GM23338 (cell line): ENCODE results near the gene DGKD. TPM values are rescaled to one million over a fixed set of nuclear protein-coding genes. Genes with fewer than 3 reads are reported as not detected.

ENCODE experiments used
- ATAC-seq: fragments of 200-7000 bp; cut with Tn5 transposase; 3 replicates; pipeline ENCODE4 v1.9.1; 2020
- DNase-seq: peaks from one replicate; pipeline ENCODE4 v3.0.0-alpha.2; 2015; ENCODE audit warnings: low spot score
- H2AFZ ChIP-seq: fragments of 200-600 bp; sonication (generic); 2 replicates; pipeline ENCODE4 v1.8.0; 2016; ENCODE audit warnings: antibody characterized with exemption, mild to moderate bottlenecking, moderate library complexity
- H3F3A ChIP-seq: fragments of 200-600 bp; sonication (generic); replicated peaks from 2 replicates; pipeline ENCODE4 v1.8.0; 2017; ENCODE audit warnings: antibody characterized with exemption, mixed run types, low read depth
- H3K27ac ChIP-seq: fragments of 200-600 bp; sonication (generic); 2 replicates; pipeline ENCODE4 v1.6.1; 2016; ENCODE audit warnings: low read depth
- H3K27me3 ChIP-seq: fragments of 200-600 bp; sonication (generic); 2 replicates; pipeline ENCODE4 v1.8.0; 2016; ENCODE audit warnings: mild to moderate bottlenecking, mixed run types, moderate library complexity; ENCODE audit not compliant: insufficient read depth
- H3K36me3 ChIP-seq: fragments of 200-600 bp; sonication (generic); 2 replicates; pipeline ENCODE4 v1.8.0; 2016; ENCODE audit warnings: mild to moderate bottlenecking; ENCODE audit not compliant: insufficient read depth
- H3K4me1 ChIP-seq: fragments of 200-600 bp; sonication (generic); 2 replicates; pipeline ENCODE4 v1.8.0; 2016; ENCODE audit warnings: mild to moderate bottlenecking, moderate library complexity; ENCODE audit not compliant: insufficient read depth
- H3K4me2 ChIP-seq: fragments of 200-600 bp; sonication (generic); 2 replicates; pipeline ENCODE4 v1.7.1; 2017; ENCODE audit warnings: mixed run types
- H3K4me3 ChIP-seq: fragments of 200-600 bp; sonication (generic); 2 replicates; pipeline ENCODE4 v1.6.1; 2016; ENCODE audit warnings: mixed run types
- H3K79me2 ChIP-seq: fragments of 200-600 bp; sonication (generic); replicated peaks from 2 replicates; pipeline ENCODE4 v1.8.0; 2017; ENCODE audit warnings: mild to moderate bottlenecking; ENCODE audit not compliant: insufficient read depth
- H3K9me2 ChIP-seq: fragments of 200-600 bp; sonication (generic); 2 replicates; pipeline ENCODE4 v1.8.0; 2017; ENCODE audit not compliant: insufficient read depth
- H4K20me1 ChIP-seq: fragments of 200-600 bp; sonication (generic); replicated peaks from 2 replicates; pipeline ENCODE4 v1.8.0; 2017; ENCODE audit warnings: mild to moderate bottlenecking; ENCODE audit not compliant: insufficient read depth
- H3K27ac Mint-ChIP-seq: 2 replicates; pipeline ENCODE4 v1.8.0; 2020; ENCODE audit warnings: inconsistent platforms, mild to moderate bottlenecking, moderate library complexity, mixed read lengths
- H3K27me3 Mint-ChIP-seq: 3 replicates; pipeline ENCODE4 v1.8.0; 2022; ENCODE audit warnings: low read depth, mild to moderate bottlenecking, moderate library complexity, mixed read lengths, inconsistent platforms; ENCODE audit not compliant: insufficient read depth, poor library complexity
- H3K36me3 Mint-ChIP-seq: 3 replicates; pipeline ENCODE4 v1.8.0; 2021; ENCODE audit warnings: low read depth, mild to moderate bottlenecking, inconsistent platforms, moderate library complexity, mixed read lengths
- H3K4me1 Mint-ChIP-seq: 3 replicates; pipeline ENCODE4 v1.8.0; 2020; ENCODE audit warnings: mild to moderate bottlenecking, inconsistent platforms, mixed read lengths
- H3K4me3 Mint-ChIP-seq: 3 replicates; pipeline ENCODE4 v1.8.0; 2021; ENCODE audit warnings: moderate library complexity, mild to moderate bottlenecking, inconsistent platforms, mixed read lengths
- H3K9me3 Mint-ChIP-seq: 3 replicates; pipeline ENCODE4 v1.8.0; 2020; ENCODE audit warnings: moderate library complexity, mild to moderate bottlenecking, inconsistent platforms, mixed read lengths
- CREB1 ChIP-seq: fragments of 250-450 bp; sonication (Bioruptor Pico); IDR thresholded peaks from 2 replicates; pipeline ENCODE4 v1.5.0; 2020; ENCODE audit warnings: low read depth, mild to moderate bottlenecking, moderate library complexity
- EZH2 ChIP-seq: fragments of 200-600 bp; sonication (generic); IDR thresholded peaks from one replicate; pipeline ENCODE4 v1.8.0; 2017; ENCODE audit warnings: antibody characterized with exemption, mild to moderate bottlenecking, low read depth; ENCODE audit not compliant: unreplicated experiment
- EZH2phosphoT487 ChIP-seq: fragments of 200-600 bp; sonication (generic); IDR thresholded peaks from one replicate; pipeline ENCODE4 v1.8.1; 2018; ENCODE audit warnings: antibody characterized with exemption; ENCODE audit not compliant: unreplicated experiment
- JUNB ChIP-seq: IDR thresholded peaks from one replicate; pipeline ENCODE4 v1.6.1; 2016; ENCODE audit warnings: antibody characterized with exemption; ENCODE audit not compliant: unreplicated experiment
- NANOG ChIP-seq: IDR thresholded peaks from 2 replicates; pipeline ENCODE4 v1.6.1; 2016; ENCODE audit warnings: antibody characterized with exemption, borderline replicate concordance
- POLR2AphosphoS5 ChIP-seq: IDR thresholded peaks from 2 replicates; pipeline ENCODE4 v1.6.1; 2016; ENCODE audit warnings: antibody characterized with exemption, low read depth
- STAT1 ChIP-seq: IDR thresholded peaks from one replicate; pipeline ENCODE4 v1.6.1; 2016; ENCODE audit warnings: antibody characterized with exemption; ENCODE audit not compliant: unreplicated experiment
- ZNF114 ChIP-seq: fragments of 250-450 bp; sonication (Bioruptor Pico); IDR thresholded peaks from 2 replicates; pipeline ENCODE4 v1.5.0; 2020; ENCODE audit warnings: mild to moderate bottlenecking, moderate library complexity
- ZNF331 ChIP-seq: fragments of 250-450 bp; sonication (Bioruptor Pico); IDR thresholded peaks from 2 replicates; pipeline ENCODE4 v1.5.0; 2020; ENCODE audit warnings: low read depth, mild to moderate bottlenecking, moderate library complexity
- polyA plus RNA-seq: library from polyadenylated mRNA; unstranded; fragments of >200 nt; fragmentation: Nextera tagmentation; extraction: Ambion mirVana; gene quantifications from 2 replicates; pipeline ENCODE4 v1.2.1, GENCODE V29; 2016
- total RNA-seq: library from RNA; depleted of rRNA; stranded (reverse); fragments of >200 nt; shearing (Covaris generic); gene quantifications from 2 replicates; pipeline ENCODE4 v1.2.3, GENCODE V29; 2014
- TF ChIP-seq, protein P1 (sequence below): IDR thresholded peaks from 2 replicates; pipeline ENCODE4 v1.6.1; 2016; ENCODE audit warnings: antibody characterized with exemption
- TF ChIP-seq, protein P2 (sequence below): IDR thresholded peaks from one replicate; pipeline ENCODE4 v1.6.1; 2018; ENCODE audit warnings: antibody characterized with exemption; ENCODE audit not compliant: unreplicated experiment
- TF ChIP-seq, protein P3 (sequence below), 2 experiments: fragments of 200-600 bp in 1 of 2; sonication (generic) in 1 of 2; conservative IDR thresholded peaks; 2 replicates each; pipeline versions ENCODE4 v1.5.1 to v1.6.1; 2016 to 2017; ENCODE audit warnings: antibody characterized with exemption in 2 of 2, low read depth in 2 of 2, mild to moderate bottlenecking in 2 of 2, moderate library complexity in 1 of 2

Gene DGKD
- total and polyA plus RNA-seq, 2 experiments from 2014 or later: 11.1 to 23.4 TPM

DNA sequence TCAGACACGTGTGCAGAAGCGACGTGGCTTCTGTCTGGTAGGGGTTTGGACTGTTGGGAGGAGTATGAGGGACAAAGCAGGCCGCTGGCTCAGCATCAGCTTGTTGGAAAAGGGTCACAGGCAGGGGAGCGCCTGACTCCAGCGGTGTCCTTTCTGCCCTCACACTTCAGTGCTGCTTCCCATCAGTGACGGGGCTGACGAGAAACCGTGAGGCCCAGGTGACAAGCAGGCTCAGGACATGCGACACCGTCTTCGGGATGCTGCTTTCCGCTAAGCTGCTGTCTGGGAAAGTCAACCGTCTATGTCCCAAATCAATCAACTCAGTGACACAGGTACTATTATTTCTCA is 121.7 kb downstream of the DGKD start:
- ATAC-seq (no peak), DNase-seq (no peak)
- H3K27ac ChIP-seq: no peak overlapping the region
- peaks cover 2% of the 10 kb centered on the region for H3K27me3 Mint-ChIP-seq
- no peaks in the 10 kb centered on the region for H3K27me3 ChIP-seq
- no peaks in the 10 kb centered on the region for H3K9me2 ChIP-seq
- no peak overlapping the region for H3K4me3 Mint-ChIP-seq
- H3K27ac Mint-ChIP-seq: no peak overlapping the region
- no peaks in the 10 kb centered on the region; the same call in 2 of the 3 replicates for H3K4me1 Mint-ChIP-seq
- no peaks in the 10 kb centered on the region for H3F3A ChIP-seq
- no peaks in the 10 kb centered on the region for H3K79me2 ChIP-seq
- no peaks in the 10 kb centered on the region for H4K20me1 ChIP-seq
- H3K4me1 ChIP-seq: no peaks in the 10 kb centered on the region
- H2AFZ ChIP-seq: no peak overlapping the region
- no peak overlapping the region for H3K4me3 ChIP-seq
- peaks cover 9% of the 10 kb centered on the region for H3K36me3 Mint-ChIP-seq
- H3K9me3 Mint-ChIP-seq: no peaks in the 10 kb centered on the region
- H3K4me2 ChIP-seq: no peak overlapping the region
- TF ChIP-seq POLR2AphosphoS5: no peak
- no peaks in the 10 kb centered on the region for H3K36me3 ChIP-seq

DNA sequence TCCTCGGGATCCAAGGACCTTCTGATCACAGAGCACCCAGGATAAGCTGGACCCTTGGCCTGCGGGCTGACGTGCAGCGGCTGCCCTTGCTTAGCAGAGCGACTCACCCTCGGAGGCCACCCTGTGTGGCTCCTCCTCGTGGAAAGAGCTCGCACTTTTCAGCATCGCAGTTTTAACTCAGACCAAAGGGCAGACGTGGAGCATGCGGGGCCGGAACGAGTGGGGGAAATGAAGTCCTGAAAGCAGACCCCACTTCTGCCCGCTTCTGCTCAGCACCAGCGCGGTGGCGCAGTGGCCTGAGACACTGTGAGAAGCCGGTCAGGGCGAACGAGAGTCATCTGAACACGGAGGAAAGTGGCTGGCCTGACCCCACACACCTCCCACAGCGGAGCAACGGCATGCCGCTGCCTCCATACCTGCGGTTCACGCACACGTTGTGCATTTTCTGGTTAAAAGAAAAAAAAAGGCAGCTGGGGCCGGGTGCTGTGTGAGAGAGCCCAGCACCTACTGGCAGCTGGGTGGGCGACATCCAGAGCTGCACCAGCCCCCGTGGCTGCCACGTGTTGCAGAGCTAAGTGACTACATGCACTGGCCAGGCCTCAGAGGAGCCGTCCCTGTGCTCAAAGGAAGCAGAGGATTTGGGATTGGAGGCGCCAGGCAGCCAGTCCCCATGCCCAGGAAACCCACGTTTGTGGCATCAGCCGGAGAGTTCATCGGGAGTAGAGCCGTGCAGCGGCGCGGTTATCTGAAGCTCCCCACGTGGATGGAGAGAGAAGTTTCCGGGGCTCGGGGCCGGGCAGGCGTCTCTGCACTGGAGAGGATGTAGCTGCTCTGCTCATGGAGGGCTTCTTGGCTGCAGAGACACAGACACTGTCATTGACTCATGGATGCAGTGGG is 122.6 kb downstream of the DGKD start:
- no peak for DNase-seq
- peaks cover 4% of the 10 kb centered on the region; the same call in 1 of the 3 replicates for H3K9me3 Mint-ChIP-seq
- no peak for TF ChIP-seq NANOG
- no peak for TF ChIP-seq JUNB
- no peak for TF ChIP-seq ZNF331 (CRISPR knock-in tag)
- TF ChIP-seq CREB1: no peak
- TF ChIP-seq STAT1: no peak
- TF ChIP-seq EZH2: no peak
- TF ChIP-seq, protein P1, sequence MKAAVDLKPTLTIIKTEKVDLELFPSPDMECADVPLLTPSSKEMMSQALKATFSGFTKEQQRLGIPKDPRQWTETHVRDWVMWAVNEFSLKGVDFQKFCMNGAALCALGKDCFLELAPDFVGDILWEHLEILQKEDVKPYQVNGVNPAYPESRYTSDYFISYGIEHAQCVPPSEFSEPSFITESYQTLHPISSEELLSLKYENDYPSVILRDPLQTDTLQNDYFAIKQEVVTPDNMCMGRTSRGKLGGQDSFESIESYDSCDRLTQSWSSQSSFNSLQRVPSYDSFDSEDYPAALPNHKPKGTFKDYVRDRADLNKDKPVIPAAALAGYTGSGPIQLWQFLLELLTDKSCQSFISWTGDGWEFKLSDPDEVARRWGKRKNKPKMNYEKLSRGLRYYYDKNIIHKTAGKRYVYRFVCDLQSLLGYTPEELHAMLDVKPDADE: no peak
- no peak for TF ChIP-seq EZH2phosphoT487
- TF ChIP-seq ZNF114: no peak
- TF ChIP-seq, protein P2, sequence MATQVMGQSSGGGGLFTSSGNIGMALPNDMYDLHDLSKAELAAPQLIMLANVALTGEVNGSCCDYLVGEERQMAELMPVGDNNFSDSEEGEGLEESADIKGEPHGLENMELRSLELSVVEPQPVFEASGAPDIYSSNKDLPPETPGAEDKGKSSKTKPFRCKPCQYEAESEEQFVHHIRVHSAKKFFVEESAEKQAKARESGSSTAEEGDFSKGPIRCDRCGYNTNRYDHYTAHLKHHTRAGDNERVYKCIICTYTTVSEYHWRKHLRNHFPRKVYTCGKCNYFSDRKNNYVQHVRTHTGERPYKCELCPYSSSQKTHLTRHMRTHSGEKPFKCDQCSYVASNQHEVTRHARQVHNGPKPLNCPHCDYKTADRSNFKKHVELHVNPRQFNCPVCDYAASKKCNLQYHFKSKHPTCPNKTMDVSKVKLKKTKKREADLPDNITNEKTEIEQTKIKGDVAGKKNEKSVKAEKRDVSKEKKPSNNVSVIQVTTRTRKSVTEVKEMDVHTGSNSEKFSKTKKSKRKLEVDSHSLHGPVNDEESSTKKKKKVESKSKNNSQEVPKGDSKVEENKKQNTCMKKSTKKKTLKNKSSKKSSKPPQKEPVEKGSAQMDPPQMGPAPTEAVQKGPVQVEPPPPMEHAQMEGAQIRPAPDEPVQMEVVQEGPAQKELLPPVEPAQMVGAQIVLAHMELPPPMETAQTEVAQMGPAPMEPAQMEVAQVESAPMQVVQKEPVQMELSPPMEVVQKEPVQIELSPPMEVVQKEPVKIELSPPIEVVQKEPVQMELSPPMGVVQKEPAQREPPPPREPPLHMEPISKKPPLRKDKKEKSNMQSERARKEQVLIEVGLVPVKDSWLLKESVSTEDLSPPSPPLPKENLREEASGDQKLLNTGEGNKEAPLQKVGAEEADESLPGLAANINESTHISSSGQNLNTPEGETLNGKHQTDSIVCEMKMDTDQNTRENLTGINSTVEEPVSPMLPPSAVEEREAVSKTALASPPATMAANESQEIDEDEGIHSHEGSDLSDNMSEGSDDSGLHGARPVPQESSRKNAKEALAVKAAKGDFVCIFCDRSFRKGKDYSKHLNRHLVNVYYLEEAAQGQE: no peak
- TF ChIP-seq, protein P3, sequence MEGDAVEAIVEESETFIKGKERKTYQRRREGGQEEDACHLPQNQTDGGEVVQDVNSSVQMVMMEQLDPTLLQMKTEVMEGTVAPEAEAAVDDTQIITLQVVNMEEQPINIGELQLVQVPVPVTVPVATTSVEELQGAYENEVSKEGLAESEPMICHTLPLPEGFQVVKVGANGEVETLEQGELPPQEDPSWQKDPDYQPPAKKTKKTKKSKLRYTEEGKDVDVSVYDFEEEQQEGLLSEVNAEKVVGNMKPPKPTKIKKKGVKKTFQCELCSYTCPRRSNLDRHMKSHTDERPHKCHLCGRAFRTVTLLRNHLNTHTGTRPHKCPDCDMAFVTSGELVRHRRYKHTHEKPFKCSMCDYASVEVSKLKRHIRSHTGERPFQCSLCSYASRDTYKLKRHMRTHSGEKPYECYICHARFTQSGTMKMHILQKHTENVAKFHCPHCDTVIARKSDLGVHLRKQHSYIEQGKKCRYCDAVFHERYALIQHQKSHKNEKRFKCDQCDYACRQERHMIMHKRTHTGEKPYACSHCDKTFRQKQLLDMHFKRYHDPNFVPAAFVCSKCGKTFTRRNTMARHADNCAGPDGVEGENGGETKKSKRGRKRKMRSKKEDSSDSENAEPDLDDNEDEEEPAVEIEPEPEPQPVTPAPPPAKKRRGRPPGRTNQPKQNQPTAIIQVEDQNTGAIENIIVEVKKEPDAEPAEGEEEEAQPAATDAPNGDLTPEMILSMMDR (conservative IDR thresholded peaks at IDR 0.05; ENCODE audit: low read depth in 2 of 2): no peak

More for the DNA sequence above, 122.6 kb downstream of the DGKD start:
- ATAC-seq: no peak
- Histone ChIP-seq H3K27me3 (no peaks in the 10 kb centered on the region), H3F3A (no peaks in the 10 kb centered on the region), H3K36me3 (no peaks in the 10 kb centered on the region), H3K4me3 (no peak overlapping the region), H3K4me2 (no peak overlapping the region), H3K79me2 (no peaks in the 10 kb centered on the region), H2AFZ (no peak overlapping the region), H3K4me1 (no peaks in the 10 kb centered on the region), H4K20me1 (no peaks in the 10 kb centered on the region), H3K9me2 (no peaks in the 10 kb centered on the region), H3K27ac (no peak overlapping the region)
- peaks cover 17% of the 10 kb centered on the region for H3K36me3 Mint-ChIP-seq
- H3K4me3 Mint-ChIP-seq: no peak overlapping the region
- no peaks in the 10 kb centered on the region; the same call in 2 of the 3 replicates for H3K4me1 Mint-ChIP-seq
- no peak overlapping the region; the same call in 1 of the 2 replicates for H3K27ac Mint-ChIP-seq
- H3K27me3 Mint-ChIP-seq: peaks cover 2% of the 10 kb centered on the region
